HepG2 (cell line): ENCODE data around the gene THOC7. TPM values are rescaled to one million over a fixed set of nuclear protein-coding genes. Genes with fewer than 3 reads are reported as not detected.

Experiments used
- IKZF4 ChIP-seq: sonication (generic); formaldehyde crosslinking; IDR thresholded peaks from 2 replicates; pipeline ENCODE4 v1.5.1; 2020; ENCODE audit warnings: borderline replicate concordance, mild to moderate bottlenecking, low read depth, missing genetic modification reagents; ENCODE audit errors: not compliant biosample characterization
- JUNB ChIP-seq: sonication (generic); formaldehyde crosslinking; IDR thresholded peaks from 2 replicates; pipeline ENCODE4 v1.8.0; 2022; ENCODE audit warnings: missing genetic modification reagents, mild to moderate bottlenecking, borderline replicate concordance
- MAF1 ChIP-seq: sonication (generic); formaldehyde crosslinking; IDR thresholded peaks from 2 replicates; pipeline ENCODE4 v1.5.0; 2020; ENCODE audit warnings: missing genetic modification reagents, borderline replicate concordance
- MEF2D ChIP-seq: sonication (generic); formaldehyde crosslinking; IDR thresholded peaks from 2 replicates; pipeline ENCODE4 v1.5.1; 2020; ENCODE audit warnings: mild to moderate bottlenecking, missing genetic modification reagents
- MLX ChIP-seq: IDR thresholded peaks from 2 replicates; pipeline ENCODE4 v1.6.1; 2016
- MXI1 ChIP-seq: IDR thresholded peaks from 3 replicates; pipeline ENCODE4 v1.6.1; 2012; ENCODE audit warnings: low read depth, low read length, inconsistent platforms, borderline replicate concordance
- POLR2AphosphoS5 ChIP-seq: IDR thresholded peaks from 2 replicates; pipeline ENCODE4 v1.6.1; 2012; ENCODE audit warnings: low read depth, low read length
- ZBTB40 ChIP-seq, 2 experiments: fragments of 450-650 bp in 1 of 2; sonication (generic) in 1 of 2; formaldehyde crosslinking in 1 of 2; IDR thresholded peaks; 2 replicates each; pipeline versions ENCODE4 v1.6.1 to v1.8.0; 2016 to 2022; ENCODE audit warnings: antibody characterized with exemption in 1 of 2, mild to moderate bottlenecking in 1 of 2, missing genetic modification reagents in 1 of 2
- ZHX1 ChIP-seq: sonication (generic); formaldehyde crosslinking; IDR thresholded peaks from 2 replicates; pipeline ENCODE4 v1.8.1; 2022; ENCODE audit warnings: low read depth, mild to moderate bottlenecking, missing genetic modification reagents
- ZNF124 ChIP-seq: sonication (generic); formaldehyde crosslinking; IDR thresholded peaks from 2 replicates; pipeline ENCODE4 v1.4.0; 2020; ENCODE audit warnings: missing genetic modification reagents
- ZNF225 ChIP-seq: sonication (generic); formaldehyde crosslinking; IDR thresholded peaks from 2 replicates; pipeline ENCODE4 v1.4.0; 2020; ENCODE audit warnings: mild to moderate bottlenecking, missing genetic modification reagents
- ZXDC ChIP-seq: sonication (generic); formaldehyde crosslinking; IDR thresholded peaks from 2 replicates; pipeline ENCODE4 v1.5.0; 2020; ENCODE audit warnings: mild to moderate bottlenecking, missing genetic modification reagents
- polyA plus RNA-seq, 8 experiments: library from polyadenylated mRNA; depleted of rRNA in 3 of 8; stranded (reverse) in 7 of 8; unstranded in 1 of 8; fragments of >200 nt; fragmentation: Illumina TruSeq in 4 of 8; extraction: Trizol in 4 of 8; gene quantifications; 2 replicates each; pipeline versions ENCODE4 v1.2.1 to v1.2.3, GENCODE V29; 2011 to 2016; ENCODE audit warnings: low read depth in 4 of 8, missing spikeins in 1 of 8, mixed read lengths in 1 of 8; ENCODE audit not compliant: insufficient read depth in 1 of 8
- total RNA-seq, 5 experiments: library from RNA; depleted of rRNA; stranded (reverse); fragments of >200 nt; fragmentation: Illumina TruSeq; extraction: Trizol; gene quantifications; 2 replicates each; pipeline ENCODE4 v1.2.3, GENCODE V29; 2016; ENCODE audit warnings: low read depth in 1 of 5

The THOC7 gene
- total and polyA plus RNA-seq, 2 of the 13 experiments (the other 11 are each of a cell fraction or from before 2014, with no cell fraction given) = 32.8 to 63.5 TPM

GRCh38 chr3:63911873-63912767, 48.5 kb upstream of the THOC7 start, which contains the start of gene SCAANT1 (continued):
- 0 out of 2 replicates have a peak, but pooled peaks have one; percentile 48 for TF ChIP-seq ZXDC (CRISPR knock-in tag)
- TF ChIP-seq MXI1 = no peak; the same call in 2 of the 3 replicates
- TF ChIP-seq MLX (CRISPR knock-in tag) = no peak
- TF ChIP-seq ZBTB40 (IDR thresholded peaks at IDR 0.05) = no peak
- no peak for TF ChIP-seq ZBTB40 (CRISPR knock-in tag; IDR thresholded peaks at IDR 0.05)
- 0 out of 2 replicates have a peak, but pooled peaks have one; percentile 38 for TF ChIP-seq ZNF225 (CRISPR knock-in tag)
- TF ChIP-seq POLR2AphosphoS5 = peak; percentile 55
- TF ChIP-seq MAF1 = no peak; the same call in 1 of the 2 replicates
- TF ChIP-seq IKZF4 = no peak
- TF ChIP-seq JUNB = no peak
- TF ChIP-seq MEF2D (CRISPR knock-in tag) = no peak
- TF ChIP-seq ZHX1 (CRISPR knock-in tag) = peak; percentile 77
- TF ChIP-seq ZNF124 (CRISPR knock-in tag) = no peak
